ENCODE data around the gene RRP9.
"Not testable (repeated sequence)": the region's sequence is repeated elsewhere in the genome, so short reads cannot be mapped to it uniquely, and the experiment has no call there.

RRP9 gene

GRCh38 chr3:51937014-51937413, 4.7 kb downstream of the RRP9 start:
- DNase-seq = no peak

DNA sequence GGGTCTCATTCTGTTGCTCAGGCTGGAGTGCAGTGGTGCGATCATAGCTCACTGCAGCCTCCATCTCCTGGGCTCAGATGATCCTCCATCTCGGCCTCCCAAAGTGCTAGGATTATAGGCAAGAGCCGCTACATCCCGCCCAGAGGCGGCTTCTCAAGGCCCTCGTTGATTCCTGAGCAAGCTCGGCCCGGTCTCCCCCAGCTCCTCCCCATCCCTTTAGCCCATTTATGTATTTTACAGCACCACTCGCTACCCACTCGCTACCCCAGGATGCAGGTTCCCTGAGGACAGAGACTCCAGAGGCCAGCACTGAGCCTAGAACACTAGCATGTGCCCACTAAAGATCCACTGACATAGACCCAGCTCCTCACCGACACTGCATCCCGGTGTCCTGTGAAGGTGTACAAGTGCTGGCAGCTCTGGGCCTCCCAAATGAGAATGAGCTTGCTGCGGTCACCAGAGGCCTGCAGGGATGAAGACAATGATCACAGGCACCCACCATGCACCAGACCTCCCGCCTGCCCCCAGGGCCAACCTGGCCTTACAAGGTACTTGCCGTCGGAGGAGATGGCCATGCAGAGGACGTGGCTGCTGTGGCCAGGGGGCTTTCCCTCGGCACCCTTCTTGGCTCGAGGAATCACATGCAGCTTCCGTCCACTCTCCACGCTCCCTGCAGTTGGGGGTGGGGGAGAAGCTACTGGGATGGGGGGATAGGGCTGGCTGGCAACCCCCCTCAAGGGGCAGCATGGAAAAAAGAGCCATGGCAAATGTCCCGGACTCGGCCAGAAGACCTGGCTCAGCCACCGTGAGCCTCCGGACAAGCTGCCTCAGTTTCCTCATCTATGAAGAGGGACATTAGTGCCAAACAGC, 5.6 kb downstream of the RRP9 start:
- no peak for DNase-seq

DNA sequence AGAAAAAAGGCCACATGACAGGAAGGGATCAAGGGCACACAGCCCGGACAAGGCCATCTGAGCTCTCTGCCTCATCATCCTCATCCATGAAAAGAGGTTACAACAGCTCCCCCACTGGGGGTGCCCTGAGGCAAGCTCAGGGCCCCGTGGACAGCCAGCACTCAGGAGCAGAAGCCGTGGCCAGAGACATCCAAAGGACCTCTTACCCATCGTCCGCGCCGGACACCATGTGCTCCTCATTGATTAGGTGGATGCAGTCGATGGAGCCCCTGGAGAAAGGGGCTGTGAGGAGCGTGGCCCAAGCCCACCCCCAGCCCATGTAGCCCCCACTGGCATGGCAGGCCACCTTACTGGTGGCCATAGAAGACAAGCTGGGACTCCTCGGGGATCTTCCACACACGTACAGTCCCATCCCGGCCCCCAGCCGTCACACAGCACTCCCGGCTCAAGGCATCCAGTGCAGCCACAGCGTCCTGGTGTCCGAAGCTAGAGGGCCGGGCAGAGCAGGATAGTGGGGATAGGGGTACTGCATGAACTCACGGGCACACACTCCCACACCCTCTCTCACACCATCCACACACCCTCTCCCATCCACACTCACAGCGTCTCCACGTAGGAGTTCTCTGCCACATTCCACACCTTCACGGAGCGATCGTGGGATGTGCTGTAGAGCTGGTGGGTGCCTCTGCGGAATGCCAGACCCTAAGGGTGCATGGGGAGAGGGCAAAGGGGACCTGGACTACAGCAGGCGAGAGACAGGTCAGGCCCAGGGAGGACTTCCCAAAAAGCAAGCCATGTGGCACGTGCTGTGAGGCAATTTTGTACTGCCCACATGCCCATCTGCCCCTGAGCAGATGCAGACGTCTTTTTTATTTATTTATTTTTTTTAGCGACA, 6.5 kb downstream of the RRP9 start:
- no peak for DNase-seq

GRCh38 chr3:51934139-51934850, 7.4 kb downstream of the RRP9 start:
- DNase-seq = no peak

- no peak for DNase-seq
Observed at GRCh38 chr3:51933471-51934138, 8.1 kb downstream of the RRP9 start.

DNA sequence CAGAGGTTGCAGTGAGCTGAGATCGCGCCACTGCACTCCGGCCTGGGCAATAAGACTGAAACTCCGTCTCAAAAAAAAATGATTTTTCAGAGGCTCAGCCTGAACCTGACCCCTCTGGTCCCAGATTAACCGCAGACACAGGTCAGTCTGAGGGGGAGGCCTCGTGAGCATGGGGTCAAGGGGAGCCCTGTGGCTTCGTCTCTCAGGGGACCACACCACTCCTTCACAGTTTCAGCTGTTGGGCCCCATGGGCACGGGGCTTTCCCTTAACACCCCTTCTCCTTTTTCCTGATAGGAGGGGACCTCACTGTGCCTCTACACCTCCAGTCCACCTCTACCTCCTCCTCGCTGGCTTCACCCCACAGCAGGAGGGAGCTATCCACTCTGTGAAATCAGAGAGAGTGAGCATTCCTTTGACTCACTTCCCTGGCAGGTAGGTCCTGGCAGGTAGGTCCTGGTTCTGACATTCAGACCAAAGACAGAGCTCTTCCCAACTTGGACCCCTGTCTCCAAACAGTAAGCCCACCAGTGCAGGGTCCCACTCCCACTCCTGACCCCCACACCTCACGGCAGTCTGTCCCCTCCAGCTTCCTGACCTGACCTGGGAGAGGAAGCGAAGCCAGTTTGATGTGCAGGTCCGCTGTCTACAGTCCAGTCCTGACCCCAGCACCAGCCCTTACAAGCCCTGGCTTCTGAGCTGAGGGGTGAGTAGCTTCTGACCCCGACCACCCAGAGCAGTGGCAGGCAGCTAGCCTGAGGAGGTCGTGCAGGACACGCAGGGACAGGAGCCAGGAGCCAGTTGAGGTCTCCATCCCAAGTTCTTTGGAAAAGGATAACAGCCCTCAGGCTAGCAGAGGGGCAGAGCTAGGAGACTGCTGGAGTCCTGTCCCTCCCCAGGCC, 9.0 kb downstream of the RRP9 start:
- no peak for DNase-seq

DNA sequence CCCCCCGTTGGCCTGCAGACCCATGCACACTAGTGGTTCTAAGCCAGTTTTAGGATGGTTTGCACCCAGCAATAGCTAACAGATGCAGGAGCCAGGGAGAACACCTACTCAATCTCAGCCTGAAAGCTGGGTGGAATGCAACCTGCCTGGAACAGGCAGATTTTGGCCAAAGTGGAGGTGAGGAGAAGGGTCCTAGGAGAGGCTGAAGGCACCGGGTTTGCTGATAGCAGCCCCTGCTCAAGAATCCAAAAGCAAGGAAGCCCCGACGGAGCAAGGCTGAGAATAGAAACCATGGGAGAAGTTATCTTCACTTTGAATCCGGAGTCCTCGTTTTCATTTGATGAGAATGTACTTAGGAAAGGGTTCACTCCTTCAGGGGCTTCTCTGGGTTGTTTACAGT, 9.9 kb downstream of the RRP9 start:
- DNase-seq = no peak

- no peak for DNase-seq
Observed at GRCh38 chr3:51930439-51930838, 11.3 kb downstream of the RRP9 start.

- DNase-seq = no peak
Observed at GRCh38 chr3:51929420-51930003, 12.2 kb downstream of the RRP9 start.

GRCh38 chr3:51928981-51929380, 12.7 kb downstream of the RRP9 start:
- DNase-seq = not testable (repeated sequence)

GRCh38 chr3:51928438-51928837, 13.3 kb downstream of the RRP9 start:
- DNase-seq = no peak

DNA sequence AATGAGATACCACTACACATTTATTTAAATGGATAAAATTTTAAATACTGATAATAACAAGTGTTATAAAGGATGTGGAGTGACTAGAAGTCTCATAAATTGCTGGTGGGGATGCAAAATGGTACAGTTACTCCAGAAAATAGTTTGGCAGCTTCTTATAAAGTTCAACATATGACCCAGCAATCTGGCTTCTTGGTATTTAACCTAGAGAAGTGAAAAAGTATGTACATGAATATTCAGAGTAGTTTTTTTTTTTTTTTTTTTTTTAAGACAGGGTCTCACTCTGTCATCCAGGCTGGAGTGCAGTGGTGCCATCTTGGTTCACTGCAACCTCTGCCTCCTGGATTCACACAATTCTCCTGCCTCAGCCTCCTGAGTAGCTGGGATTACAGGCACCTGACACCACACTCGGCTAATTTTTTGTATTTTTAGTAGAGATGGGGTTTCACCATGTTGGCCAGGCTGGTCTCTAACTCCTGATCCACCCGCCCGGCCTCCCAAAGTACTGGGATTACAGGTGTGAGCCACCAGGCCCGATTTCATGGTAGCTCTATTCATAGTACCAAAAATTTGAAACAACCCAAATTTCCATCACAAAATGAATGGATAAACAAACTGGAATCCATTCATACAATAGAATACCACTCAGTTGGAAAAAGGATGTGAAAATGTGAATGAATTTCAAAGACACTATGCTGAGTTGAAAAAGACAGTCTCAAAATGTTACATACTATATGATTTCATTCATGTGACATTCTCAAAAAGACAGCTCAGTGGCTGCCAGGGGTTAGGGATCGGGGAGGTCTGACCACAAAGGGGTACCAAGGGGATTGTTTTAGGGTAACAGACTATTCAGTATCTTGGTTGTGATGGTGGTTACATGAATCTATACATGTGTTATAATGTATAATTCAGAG, 14.4 kb downstream of the RRP9 start:
- DNase-seq = no peak

GRCh38 chr3:51921081-51921578, 20.6 kb downstream of the RRP9 start:
- no peak for DNase-seq

DNA sequence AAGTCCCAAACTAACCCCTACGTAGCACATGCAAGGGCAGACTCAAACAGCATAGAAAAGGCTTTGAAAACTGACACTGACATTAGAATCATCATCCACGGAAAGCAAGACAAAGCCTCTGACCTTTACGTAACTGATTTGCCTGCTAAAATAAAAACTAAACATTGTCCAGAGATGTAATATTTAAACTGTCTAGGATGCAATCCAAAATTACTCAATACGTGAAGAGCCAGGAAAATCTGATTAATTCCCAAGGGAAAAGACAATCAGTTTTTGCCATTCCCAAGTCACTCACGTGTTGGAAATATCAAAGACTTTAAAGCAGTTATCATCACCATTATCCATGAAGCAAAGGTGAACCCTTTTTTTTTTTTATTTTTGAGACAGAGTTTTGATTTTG, 25.3 kb downstream of the RRP9 start:
- DNase-seq = no peak

DNA sequence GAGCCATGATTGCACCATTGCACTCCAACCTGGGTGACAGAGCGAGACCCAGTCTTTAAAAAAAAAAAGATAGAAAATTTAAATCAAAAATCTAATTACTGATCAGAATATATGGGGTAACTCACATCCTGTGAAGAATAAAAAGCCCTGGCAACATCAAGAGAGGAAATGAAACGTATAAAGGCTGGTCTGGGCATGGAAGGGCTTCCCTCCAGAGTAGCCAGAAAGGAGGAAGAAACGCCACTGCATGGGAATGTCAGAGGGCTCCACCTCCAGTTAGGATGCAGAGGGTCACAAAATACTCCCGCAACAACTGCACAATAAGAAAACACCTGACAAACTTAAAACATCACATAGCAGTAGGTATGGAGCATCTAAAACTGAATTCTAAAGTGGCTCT, 33.7 kb downstream of the RRP9 start:
- no peak for DNase-seq

GRCh38 chr3:51904034-51904823, 37.5 kb downstream of the RRP9 start:
- no peak for DNase-seq

DNA sequence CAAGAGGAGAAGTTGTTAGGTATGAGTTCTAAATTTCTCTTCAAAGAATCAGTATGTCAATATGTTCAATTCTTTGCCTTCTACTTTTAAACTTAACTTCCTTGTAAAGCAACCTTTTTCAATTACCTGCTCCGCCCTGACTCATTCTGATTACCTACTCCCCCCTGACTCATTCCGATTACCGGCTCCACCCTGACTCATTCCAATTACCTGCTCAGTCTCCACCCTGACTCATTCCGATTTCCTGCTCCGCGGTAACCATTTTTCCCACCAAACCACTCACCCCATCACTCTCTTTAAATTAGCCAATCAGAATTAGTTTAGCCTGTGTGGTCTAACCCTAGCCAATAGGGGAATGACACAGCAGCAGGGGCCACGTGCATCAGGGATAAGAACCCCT, 39.3 kb downstream of the RRP9 start:
- DNase-seq = not testable (repeated sequence)

DNA sequence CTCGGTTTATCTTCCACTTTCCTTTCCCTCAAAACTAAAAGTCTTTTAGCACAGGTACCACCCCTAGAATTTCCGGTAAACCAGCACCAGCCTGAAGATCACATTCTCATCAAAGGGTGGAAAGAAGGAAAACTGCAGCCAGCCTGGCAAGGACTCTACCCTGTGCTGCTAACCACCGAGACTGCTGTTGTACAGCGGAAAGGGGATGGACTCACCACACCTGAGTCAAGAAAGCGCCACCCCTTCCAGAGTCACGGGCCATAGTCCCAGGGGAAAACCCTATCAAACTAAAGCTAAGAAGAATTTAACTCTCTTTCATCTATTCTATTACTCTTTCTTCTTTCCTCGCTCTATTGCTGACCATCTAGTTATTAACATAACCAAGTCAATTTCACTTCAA, 41.7 kb downstream of the RRP9 start:
- not testable (repeated sequence) for DNase-seq

GRCh38 chr3:51897391-51897790, 44.3 kb downstream of the RRP9 start:
- DNase-seq = no peak
